A673 (cell line): ENCODE measurements around the gene INPP4B.

Experiments used
- EZH2 ChIP-seq: fragments of 200-600 bp; sonication (generic); IDR thresholded peaks from 2 replicates; pipeline ENCODE4 v1.6.1; 2017; ENCODE audit warnings: borderline replicate concordance, low read depth, mild to moderate bottlenecking, mixed read lengths, antibody characterized with exemption, low read length; ENCODE audit not compliant: poor library complexity, severe bottlenecking
- TF ChIP-seq, protein P1 (sequence below): fragments of 300-800, 200-600 bp; sonication (generic); conservative IDR thresholded peaks from 2 replicates; pipeline ENCODE4 v1.5.1; 2017; ENCODE audit warnings: low read depth, mild to moderate bottlenecking, antibody characterized with exemption, low read length, moderate library complexity, mixed read lengths

DNA sequence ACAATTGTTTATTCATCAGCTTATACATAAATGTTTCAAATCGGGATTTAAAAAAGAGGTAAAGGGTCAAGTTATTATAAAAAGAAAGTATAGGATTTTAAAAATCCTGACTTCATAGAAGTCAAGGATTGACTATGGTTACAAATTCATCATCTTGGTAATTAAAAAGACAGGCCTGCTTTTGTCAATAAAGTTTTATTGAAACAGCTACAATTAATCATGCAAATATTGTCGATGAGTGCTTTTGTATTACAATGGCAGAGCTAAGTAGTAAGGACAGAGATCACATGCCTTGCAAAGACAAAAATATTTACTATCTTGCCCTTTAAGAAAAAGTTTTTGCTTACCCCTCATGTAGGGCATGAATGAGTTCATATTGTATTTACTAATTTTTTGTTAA, 614.3 kb downstream of the INPP4B start:
- TF ChIP-seq, protein P1, sequence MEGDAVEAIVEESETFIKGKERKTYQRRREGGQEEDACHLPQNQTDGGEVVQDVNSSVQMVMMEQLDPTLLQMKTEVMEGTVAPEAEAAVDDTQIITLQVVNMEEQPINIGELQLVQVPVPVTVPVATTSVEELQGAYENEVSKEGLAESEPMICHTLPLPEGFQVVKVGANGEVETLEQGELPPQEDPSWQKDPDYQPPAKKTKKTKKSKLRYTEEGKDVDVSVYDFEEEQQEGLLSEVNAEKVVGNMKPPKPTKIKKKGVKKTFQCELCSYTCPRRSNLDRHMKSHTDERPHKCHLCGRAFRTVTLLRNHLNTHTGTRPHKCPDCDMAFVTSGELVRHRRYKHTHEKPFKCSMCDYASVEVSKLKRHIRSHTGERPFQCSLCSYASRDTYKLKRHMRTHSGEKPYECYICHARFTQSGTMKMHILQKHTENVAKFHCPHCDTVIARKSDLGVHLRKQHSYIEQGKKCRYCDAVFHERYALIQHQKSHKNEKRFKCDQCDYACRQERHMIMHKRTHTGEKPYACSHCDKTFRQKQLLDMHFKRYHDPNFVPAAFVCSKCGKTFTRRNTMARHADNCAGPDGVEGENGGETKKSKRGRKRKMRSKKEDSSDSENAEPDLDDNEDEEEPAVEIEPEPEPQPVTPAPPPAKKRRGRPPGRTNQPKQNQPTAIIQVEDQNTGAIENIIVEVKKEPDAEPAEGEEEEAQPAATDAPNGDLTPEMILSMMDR, result no peak
- no peak for TF ChIP-seq EZH2
